Ramos (cell line): Measurements from ENCODE around the gene UNC5B.

Experiments used
- in situ Hi-C: fragments of 300-500 bp; cut with MboI; formaldehyde crosslinking; loops from one replicate; pipeline ENCODE4 v1.14.3; 2022; ENCODE audit warnings: low sequenced_read_pairs; ENCODE audit not compliant: unreplicated experiment

UNC5B gene

GRCh38 chr10:71277914-71278665 lies 65.7 kb downstream of the UNC5B start:
- in situ Hi-C loops: no loop called here

GRCh38 chr10:71278691-71279588 lies 66.6 kb downstream of the UNC5B start:
- in situ Hi-C loops: no loop called here

- in situ Hi-C loops: no loop called here
These were observed 67.3 kb downstream of the UNC5B start for GRCh38 chr10:71279590-71280170.

- in situ Hi-C loops: no loop called here
These were observed 67.8 kb downstream of the UNC5B start for GRCh38 chr10:71280216-71280615.

- in situ Hi-C loops: no loop called here
These were observed 68.5 kb downstream of the UNC5B start for GRCh38 chr10:71280825-71281224.

GRCh38 chr10:71281646-71282322 lies 69.4 kb downstream of the UNC5B start:
- in situ Hi-C loops: no loop called here

- in situ Hi-C loops: no loop called here
These were observed 69.9 kb downstream of the UNC5B start for GRCh38 chr10:71282323-71282680.

- in situ Hi-C loops: no loop called here
These were observed 71.0 kb downstream of the UNC5B start for GRCh38 chr10:71283410-71283809.

GRCh38 chr10:71283876-71284275 lies 71.5 kb downstream of the UNC5B start:
- in situ Hi-C loops: no loop called here

GRCh38 chr10:71284544-71285179 lies 72.3 kb downstream of the UNC5B start:
- in situ Hi-C loops: no loop called here

- in situ Hi-C loops: no loop called here
These were observed 72.8 kb downstream of the UNC5B start for GRCh38 chr10:71285180-71285545.

GRCh38 chr10:71285986-71286385 lies 73.6 kb downstream of the UNC5B start:
- in situ Hi-C loops: no loop called here

GRCh38 chr10:71286521-71287294 lies 74.3 kb downstream of the UNC5B start:
- in situ Hi-C loops: no loop called here

- in situ Hi-C loops: no loop called here
These were observed 75.1 kb downstream of the UNC5B start for GRCh38 chr10:71287456-71287855.

- in situ Hi-C loops: no loop called here
These were observed 76.1 kb downstream of the UNC5B start for GRCh38 chr10:71288461-71288860.

GRCh38 chr10:71289421-71290130 lies 77.2 kb downstream of the UNC5B start:
- in situ Hi-C loops: no loop called here

- in situ Hi-C loops: no loop called here
These were observed 78.0 kb downstream of the UNC5B start for GRCh38 chr10:71290331-71290730.

- in situ Hi-C loops: no loop called here
These were observed 78.6 kb downstream of the UNC5B start for GRCh38 chr10:71290806-71291527.
